Measurements from ENCODE around the gene TBC1D5. TPM values are rescaled to one million over a fixed set of nuclear protein-coding genes. Genes with fewer than 3 reads are reported as not detected.

TBC1D5 gene
- total RNA-seq, 1 experiment from 2014 or later, result 59.4 TPM

GRCh38 chr3:17588422-17588821 lies 154.0 kb downstream of the TBC1D5 start:
- H3K9me3 ChIP-seq (replicated peaks), result peaks cover 10% of the 10 kb centered on the region
- no peaks in the 10 kb centered on the region for H3K36me3 ChIP-seq
- H3K27ac ChIP-seq, result no peak overlapping the region
- H3K27me3 ChIP-seq, result no peaks in the 10 kb centered on the region
- no peak overlapping the region for H3K4me3 ChIP-seq
- H3K4me1 ChIP-seq, result no peaks in the 10 kb centered on the region
- no peak for DNase-seq

DNA sequence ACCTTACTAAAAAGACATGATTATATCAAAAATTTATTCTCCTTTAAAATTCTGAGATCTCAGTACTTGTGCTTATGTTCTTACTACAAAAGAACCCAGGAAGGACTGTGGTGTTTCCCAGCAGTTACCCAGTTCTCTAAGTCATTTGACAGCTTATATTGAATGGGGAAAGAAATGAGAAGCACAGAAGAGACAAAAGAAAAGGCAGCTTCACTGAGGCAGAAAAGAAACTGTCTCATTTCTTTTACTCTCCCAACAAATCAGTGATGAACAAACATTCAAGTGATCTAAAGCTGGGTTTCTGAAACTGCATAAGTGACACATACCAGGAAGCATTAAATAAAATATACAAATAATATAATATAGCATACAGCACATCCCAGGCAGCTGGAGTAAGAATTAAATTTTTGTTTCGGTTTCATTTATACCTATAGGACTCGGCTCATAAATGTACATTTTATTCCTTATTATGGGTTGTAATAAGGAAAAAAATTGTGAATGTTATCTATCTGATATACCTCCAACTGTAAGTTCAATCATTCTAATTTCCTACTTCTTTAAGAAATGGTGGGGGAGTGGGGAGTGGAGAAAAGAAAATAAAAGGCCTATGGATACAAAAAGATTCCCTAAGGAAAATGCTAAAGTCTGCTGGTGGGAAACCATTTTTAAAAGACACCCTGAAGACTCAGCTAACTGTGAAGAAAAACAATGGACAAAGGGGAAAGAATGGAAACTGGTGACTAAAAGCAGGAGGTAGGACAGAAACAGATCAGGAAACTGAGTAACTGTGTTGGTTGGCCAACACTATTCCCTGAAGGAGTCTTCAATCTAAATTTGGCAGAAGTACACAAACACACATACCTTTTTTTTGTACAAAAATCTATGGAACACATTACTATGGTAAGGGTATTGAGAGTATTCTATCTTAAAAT lies 156.8 kb downstream of the TBC1D5 start:
- H3K4me3 ChIP-seq, result no peak overlapping the region
- no peak overlapping the region for H3K27ac ChIP-seq
- DNase-seq, result no peak
- H3K36me3 ChIP-seq, result no peaks in the 10 kb centered on the region
- H3K9me3 ChIP-seq (replicated peaks), result peaks cover 8% of the 10 kb centered on the region
- no peaks in the 10 kb centered on the region for H3K27me3 ChIP-seq
- H3K4me1 ChIP-seq, result no peaks in the 10 kb centered on the region

DNA sequence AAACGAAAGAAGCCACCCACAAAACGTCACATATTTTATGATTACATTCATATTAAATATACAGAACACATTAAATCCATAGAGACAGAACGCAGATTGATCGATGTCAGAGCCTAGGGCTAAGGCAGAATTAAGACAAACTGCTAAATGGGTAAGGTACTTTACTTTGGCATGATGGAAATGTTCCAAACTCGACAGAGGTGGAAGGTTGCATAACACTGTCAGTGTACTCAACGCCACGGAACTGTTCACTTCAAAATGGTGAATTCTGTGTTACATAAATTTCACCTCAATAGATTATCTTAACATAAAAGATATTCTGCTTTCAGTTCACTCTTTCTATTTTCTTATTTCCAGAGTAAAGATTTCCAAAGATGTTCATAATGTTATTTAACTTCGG lies 158.4 kb downstream of the TBC1D5 start:
- Histone ChIP-seq H3K4me3 (no peak overlapping the region), H3K27ac (no peak overlapping the region), H3K27me3 (no peaks in the 10 kb centered on the region), H3K9me3 (replicated peaks) (no peaks in the 10 kb centered on the region), H3K4me1 (no peaks in the 10 kb centered on the region), H3K36me3 (no peaks in the 10 kb centered on the region)
- no peak for DNase-seq

DNA sequence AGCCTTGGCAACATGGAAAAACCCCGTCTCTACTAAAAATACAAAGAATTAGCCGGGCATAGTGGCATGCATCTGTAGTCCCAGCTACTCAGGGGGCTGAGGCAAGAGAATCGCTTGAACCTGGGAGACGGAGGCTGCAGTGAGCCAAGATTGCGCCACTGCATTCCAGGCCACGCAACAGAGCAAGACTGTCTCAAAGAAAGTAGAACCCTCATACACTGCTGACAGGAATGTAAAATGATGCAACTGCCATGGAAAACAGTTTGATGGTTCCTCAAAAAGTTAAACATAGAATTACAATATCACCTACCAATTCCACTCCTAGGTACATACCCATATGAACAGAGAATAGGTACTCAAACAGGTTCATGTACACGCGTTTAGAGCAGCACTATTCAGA lies 158.9 kb downstream of the TBC1D5 start:
- no peaks in the 10 kb centered on the region for H3K36me3 ChIP-seq
- H3K27ac ChIP-seq, result no peak overlapping the region
- H3K9me3 ChIP-seq (replicated peaks), result no peaks in the 10 kb centered on the region
- H3K4me1 ChIP-seq, result no peaks in the 10 kb centered on the region
- no peak for DNase-seq
- no peaks in the 10 kb centered on the region for H3K27me3 ChIP-seq
- no peak overlapping the region for H3K4me3 ChIP-seq

- Histone ChIP-seq H3K4me1 (no peaks in the 10 kb centered on the region), H3K9me3 (replicated peaks) (no peaks in the 10 kb centered on the region), H3K27me3 (no peaks in the 10 kb centered on the region), H3K27ac (no peak overlapping the region), H3K36me3 (no peaks in the 10 kb centered on the region), H3K4me3 (no peak overlapping the region)
- no peak for DNase-seq
These were observed 160.9 kb downstream of the TBC1D5 start for GRCh38 chr3:17581421-17582080.

GRCh38 chr3:17580901-17581300 lies 161.5 kb downstream of the TBC1D5 start:
- H3K9me3 ChIP-seq (replicated peaks), result no peaks in the 10 kb centered on the region
- H3K27me3 ChIP-seq, result no peaks in the 10 kb centered on the region
- H3K4me1 ChIP-seq, result no peaks in the 10 kb centered on the region
- no peak overlapping the region for H3K4me3 ChIP-seq
- DNase-seq, result no peak
- H3K36me3 ChIP-seq, result no peaks in the 10 kb centered on the region
- no peak overlapping the region for H3K27ac ChIP-seq

GRCh38 chr3:17579289-17580031 lies 163.0 kb downstream of the TBC1D5 start:
- DNase-seq, result no peak
- H3K27ac ChIP-seq, result no peak overlapping the region
- no peaks in the 10 kb centered on the region for H3K36me3 ChIP-seq
- no peaks in the 10 kb centered on the region for H3K9me3 ChIP-seq (replicated peaks)
- H3K27me3 ChIP-seq, result no peaks in the 10 kb centered on the region
- H3K4me3 ChIP-seq, result no peak overlapping the region
- no peaks in the 10 kb centered on the region for H3K4me1 ChIP-seq

GRCh38 chr3:17577796-17578520 lies 164.5 kb downstream of the TBC1D5 start:
- no peak for DNase-seq
- H3K36me3 ChIP-seq, result no peaks in the 10 kb centered on the region
- no peaks in the 10 kb centered on the region for H3K9me3 ChIP-seq (replicated peaks)
- H3K27ac ChIP-seq, result no peak overlapping the region
- no peak overlapping the region for H3K4me3 ChIP-seq
- H3K27me3 ChIP-seq, result no peaks in the 10 kb centered on the region
- no peaks in the 10 kb centered on the region for H3K4me1 ChIP-seq

DNA sequence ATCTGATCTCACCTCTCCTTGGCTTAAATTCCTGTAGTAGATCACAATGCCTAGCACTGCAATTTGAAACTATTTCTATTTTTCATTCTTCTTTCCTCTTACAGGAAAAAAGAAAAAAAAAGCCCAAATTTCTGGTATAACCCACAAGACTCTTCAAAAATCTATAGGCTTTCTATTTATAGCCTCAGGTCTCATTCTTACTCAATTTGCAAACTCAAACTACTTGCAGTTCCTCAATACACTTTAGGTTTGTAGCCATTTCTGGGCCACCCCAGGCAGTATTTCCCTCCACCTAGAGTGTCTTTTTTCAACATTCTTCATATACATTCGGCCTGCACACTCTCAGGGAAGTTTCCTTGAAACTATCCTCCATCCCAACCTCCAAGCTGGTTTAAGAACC lies 169.0 kb downstream of the TBC1D5 start:
- H3K9me3 ChIP-seq (replicated peaks), result no peaks in the 10 kb centered on the region
- H3K4me1 ChIP-seq, result no peaks in the 10 kb centered on the region
- no peak for DNase-seq

DNA sequence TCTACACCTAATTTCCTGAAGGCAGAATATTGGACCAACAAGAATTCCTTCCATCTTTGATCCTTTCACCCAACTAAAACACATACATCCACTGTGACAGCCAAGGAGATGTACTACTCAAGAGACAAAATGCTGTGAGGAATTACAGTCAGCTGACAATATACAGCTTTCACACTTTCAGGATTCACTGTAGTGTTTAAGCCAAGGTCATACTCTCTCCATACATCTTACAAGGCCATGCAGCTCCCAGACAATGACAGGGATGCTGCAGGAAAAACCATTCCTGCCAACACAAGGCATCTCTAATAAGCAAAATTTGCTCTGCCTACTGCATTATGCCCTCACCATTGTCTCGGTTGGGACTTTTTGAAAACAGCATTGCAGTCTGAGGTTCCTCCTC lies 170.7 kb downstream of the TBC1D5 start:
- no peaks in the 10 kb centered on the region for H3K36me3 ChIP-seq
- H3K9me3 ChIP-seq (replicated peaks), result no peaks in the 10 kb centered on the region
- no peak overlapping the region for H3K4me3 ChIP-seq
- H3K27ac ChIP-seq, result no peak overlapping the region
- DNase-seq, result no peak
- no peaks in the 10 kb centered on the region for H3K27me3 ChIP-seq
- H3K4me1 ChIP-seq, result no peaks in the 10 kb centered on the region

More for the DNA sequence above, 169.0 kb downstream of the TBC1D5 start:
- Histone ChIP-seq H3K27ac (no peak overlapping the region), H3K27me3 (no peaks in the 10 kb centered on the region), H3K4me3 (no peak overlapping the region), H3K36me3 (no peaks in the 10 kb centered on the region)

DNA sequence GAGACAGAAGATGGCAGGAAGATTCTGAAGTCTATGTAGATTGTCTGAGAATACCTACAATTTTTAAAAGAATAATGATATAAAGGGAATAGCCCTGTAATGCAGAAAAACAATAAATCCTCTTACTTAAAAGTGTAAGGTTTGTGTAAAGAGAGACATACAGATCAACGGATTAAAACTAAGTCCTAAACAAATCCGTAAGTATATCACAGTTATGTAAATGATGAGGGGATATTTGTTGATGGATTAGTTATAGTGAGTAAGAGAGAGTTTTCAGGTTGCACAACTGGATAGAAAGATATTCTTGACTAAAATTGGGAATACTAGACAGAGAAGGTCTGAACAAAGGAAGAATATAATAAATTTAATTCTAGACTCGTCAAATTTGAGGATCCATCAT lies 179.6 kb downstream of the TBC1D5 start:
- Histone ChIP-seq H3K4me1 (no peaks in the 10 kb centered on the region), H3K9me3 (replicated peaks) (no peaks in the 10 kb centered on the region), H3K4me3 (no peak overlapping the region), H3K27me3 (no peaks in the 10 kb centered on the region), H3K36me3 (no peaks in the 10 kb centered on the region), H3K27ac (no peak overlapping the region)
- no peak for DNase-seq

DNA sequence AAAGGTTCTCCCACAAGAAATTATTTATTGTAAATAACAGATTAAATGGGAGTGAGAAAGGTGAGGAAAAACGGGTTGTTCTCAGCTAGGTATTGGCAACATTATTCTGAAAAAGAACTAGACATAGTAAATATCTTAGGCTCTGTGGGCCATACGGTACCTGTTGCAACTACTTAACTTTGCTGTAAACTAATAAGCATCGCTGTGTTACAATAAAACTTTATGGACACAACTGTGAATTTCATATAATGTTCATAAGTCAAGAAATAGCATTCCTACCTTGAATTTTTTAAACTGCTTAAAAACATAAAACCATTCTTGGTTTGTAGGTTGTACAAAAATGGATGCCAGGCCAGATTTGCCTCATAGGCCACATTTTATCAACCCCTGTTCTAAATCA lies 183.9 kb downstream of the TBC1D5 start:
- no peaks in the 10 kb centered on the region for H3K27me3 ChIP-seq
- no peaks in the 10 kb centered on the region for H3K9me3 ChIP-seq (replicated peaks)
- no peaks in the 10 kb centered on the region for H3K36me3 ChIP-seq
- H3K27ac ChIP-seq, result no peak overlapping the region
- no peak overlapping the region for H3K4me3 ChIP-seq
- no peaks in the 10 kb centered on the region for H3K4me1 ChIP-seq
- no peak for DNase-seq

DNA sequence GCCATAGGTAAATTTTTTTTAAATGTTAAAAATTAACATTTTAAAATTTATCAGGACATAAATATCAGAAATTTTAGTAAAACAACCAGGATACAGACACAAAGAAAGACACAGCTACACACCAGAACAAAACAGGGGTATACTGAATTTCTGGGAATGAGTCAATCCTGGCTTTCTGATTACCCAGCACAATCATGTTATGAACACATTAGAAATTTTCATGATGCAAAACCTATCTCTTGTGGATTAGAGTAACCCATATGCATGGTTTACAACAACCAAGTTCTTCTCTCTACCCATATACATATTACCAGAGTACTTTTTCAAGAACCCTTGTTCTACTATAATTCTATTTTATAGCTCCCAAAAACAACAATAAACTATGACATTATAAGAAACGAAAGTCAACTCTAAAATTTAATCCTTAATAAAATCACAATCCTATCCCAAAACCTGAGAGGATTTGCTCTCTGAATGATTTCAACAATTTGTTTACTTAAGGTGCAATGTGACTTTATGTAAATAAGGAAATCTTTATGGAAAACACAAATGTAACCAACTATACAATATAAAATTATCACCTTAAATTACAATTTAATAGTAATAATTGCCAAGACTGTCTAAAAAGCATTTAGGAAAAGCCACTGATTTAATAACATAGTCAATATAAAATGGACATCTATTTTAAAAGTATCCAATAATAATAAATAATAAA lies 184.5 kb downstream of the TBC1D5 start:
- Histone ChIP-seq H3K9me3 (replicated peaks) (no peaks in the 10 kb centered on the region), H3K4me1 (0 out of 2 replicates have a peak, but pooled peaks cover 3% of the 10 kb centered on the region), H3K4me3 (no peak overlapping the region), H3K27me3 (no peaks in the 10 kb centered on the region), H3K27ac (no peak overlapping the region), H3K36me3 (no peaks in the 10 kb centered on the region)
- DNase-seq, result no peak

DNA sequence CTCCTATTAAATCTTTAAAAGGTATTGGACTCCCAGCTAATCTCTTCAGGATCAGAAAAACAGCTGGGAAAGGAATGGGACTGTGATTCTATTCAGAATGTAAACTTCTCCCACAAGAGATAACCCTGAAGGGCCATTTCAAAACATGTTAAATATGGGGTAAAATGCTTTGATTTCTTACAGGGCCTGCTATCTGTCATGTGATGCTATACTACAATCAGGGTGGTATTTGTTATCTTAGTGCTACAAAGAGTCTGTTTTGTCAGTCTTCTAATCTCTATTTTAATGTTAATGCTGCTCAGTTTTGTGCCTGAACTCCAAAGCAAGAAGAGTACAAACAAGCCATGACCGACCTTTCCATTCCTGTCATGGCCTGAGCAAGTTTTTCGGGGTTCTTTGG lies 186.9 kb downstream of the TBC1D5 start:
- Histone ChIP-seq H3K4me1 (0 out of 2 replicates have a peak, but pooled peaks cover 10% of the 10 kb centered on the region), H3K4me3 (no peak overlapping the region), H3K36me3 (no peaks in the 10 kb centered on the region), H3K27me3 (no peaks in the 10 kb centered on the region), H3K27ac (no peak overlapping the region), H3K9me3 (replicated peaks) (no peaks in the 10 kb centered on the region)
- peak in 1 of 2 experiments; percentile 12 for DNase-seq

Measured in SJCRH30 (cell line).